ENCODE measurements around the gene MUC5B. TPM values are rescaled to one million over a fixed set of nuclear protein-coding genes. Genes with fewer than 3 reads are reported as not detected.

The MUC5B gene
- total and polyA plus RNA-seq, 11 donors: 0.01 TPM; not detected in 10

DNA sequence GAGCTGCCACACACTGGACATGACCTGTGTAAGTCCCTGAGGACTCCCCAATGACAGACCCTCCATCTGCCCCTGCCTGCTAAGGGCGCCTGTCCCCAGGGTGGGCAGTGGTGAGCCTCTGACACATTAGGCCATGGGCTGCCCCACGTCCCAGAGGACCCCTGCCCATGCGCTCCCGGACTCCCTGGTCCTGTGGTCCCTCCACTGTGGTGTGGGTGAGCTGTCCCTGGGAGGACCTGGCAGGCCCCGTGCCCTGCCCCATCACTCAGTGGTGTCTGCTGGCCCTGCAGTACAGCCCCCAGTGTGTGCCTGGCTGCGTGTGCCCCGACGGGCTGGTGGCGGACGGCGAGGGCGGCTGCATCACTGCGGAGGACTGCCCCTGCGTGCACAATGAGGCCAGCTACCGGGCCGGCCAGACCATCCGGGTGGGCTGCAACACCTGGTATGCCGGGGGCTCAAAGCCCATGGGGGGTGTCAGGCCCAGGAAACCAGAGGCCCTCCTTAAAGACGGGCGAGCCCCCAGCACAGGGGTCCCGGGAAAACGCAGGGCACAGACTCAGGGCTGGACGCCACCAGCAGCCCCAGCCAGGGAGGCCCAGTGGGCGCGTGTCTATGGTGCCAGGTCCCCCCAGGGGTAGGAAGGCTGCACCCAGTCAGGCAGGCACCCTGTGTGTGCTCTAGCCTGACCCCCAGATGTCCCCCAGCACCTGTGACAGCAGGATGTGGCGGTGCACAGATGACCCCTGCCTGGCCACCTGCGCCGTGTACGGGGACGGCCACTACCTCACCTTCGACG, 46.4 kb upstream of the MUC5B start:
- WGBS, 4 donors: 79 to 91% (median 89%) methylated on average over 8 to 32 of the region's 32 CpGs
- Histone ChIP-seq H3K4me3 (no peak overlapping the region), H3K27me3 (peaks cover 0 to 6% (median 0%) of the 10 kb centered on the region in 9 donors), H3K36me3 (no peaks in the 10 kb centered on the region), H3K4me1 (no peaks in the 10 kb centered on the region), H3K27ac (no peak overlapping the region), H3K9me3 (no peaks in the 10 kb centered on the region)
- peak in 3 of 5 donors; percentile 11 to 51 (median 20) for DNase-seq
- ATAC-seq: no peak
- intact Hi-C loops (cut with DNase I): no loop called here
- TF ChIP-seq POLR2A (IDR thresholded peaks at IDR 0.05): no peak
- TF ChIP-seq, protein P1, sequence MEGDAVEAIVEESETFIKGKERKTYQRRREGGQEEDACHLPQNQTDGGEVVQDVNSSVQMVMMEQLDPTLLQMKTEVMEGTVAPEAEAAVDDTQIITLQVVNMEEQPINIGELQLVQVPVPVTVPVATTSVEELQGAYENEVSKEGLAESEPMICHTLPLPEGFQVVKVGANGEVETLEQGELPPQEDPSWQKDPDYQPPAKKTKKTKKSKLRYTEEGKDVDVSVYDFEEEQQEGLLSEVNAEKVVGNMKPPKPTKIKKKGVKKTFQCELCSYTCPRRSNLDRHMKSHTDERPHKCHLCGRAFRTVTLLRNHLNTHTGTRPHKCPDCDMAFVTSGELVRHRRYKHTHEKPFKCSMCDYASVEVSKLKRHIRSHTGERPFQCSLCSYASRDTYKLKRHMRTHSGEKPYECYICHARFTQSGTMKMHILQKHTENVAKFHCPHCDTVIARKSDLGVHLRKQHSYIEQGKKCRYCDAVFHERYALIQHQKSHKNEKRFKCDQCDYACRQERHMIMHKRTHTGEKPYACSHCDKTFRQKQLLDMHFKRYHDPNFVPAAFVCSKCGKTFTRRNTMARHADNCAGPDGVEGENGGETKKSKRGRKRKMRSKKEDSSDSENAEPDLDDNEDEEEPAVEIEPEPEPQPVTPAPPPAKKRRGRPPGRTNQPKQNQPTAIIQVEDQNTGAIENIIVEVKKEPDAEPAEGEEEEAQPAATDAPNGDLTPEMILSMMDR (IDR thresholded peaks at IDR 0.05): no peak

DNA sequence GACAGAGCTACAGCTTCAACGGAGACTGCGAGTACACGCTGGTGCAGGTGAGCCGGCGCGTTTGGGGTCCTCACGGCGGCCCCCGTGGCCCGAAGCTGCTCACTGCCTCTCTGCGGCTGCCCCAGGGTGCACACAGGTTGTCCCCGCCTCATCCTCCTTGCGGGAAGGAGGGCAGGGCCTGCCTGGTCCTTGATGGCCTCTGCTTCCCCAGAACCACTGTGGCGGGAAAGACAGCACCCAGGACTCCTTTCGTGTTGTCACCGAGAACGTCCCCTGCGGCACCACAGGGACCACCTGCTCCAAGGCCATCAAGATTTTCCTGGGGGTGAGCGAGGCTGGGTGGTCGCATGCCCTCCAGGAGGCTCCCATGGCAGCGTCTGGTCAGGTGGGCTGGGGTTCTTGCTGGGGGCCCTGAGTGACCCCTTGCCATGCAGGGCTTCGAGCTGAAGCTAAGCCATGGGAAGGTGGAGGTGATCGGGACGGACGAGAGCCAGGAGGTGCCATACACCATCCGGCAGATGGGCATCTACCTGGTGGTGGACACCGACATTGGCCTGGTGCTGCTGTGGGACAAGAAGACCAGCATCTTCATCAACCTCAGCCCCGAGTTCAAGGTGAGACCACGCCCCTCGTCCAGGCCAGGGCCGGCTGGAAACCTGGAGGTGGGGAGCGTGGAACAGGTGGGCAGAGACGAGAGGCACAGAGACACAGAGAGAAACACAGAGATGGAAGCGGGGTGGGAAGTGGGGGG, 45.7 kb upstream of the MUC5B start:
- Histone ChIP-seq H3K9me3 (no peaks in the 10 kb centered on the region), H3K27me3 (peaks cover 0 to 6% (median 0%) of the 10 kb centered on the region in 9 donors), H3K4me3 (no peak overlapping the region), H3K36me3 (no peaks in the 10 kb centered on the region), H3K4me1 (no peaks in the 10 kb centered on the region), H3K27ac (no peak overlapping the region)
- intact Hi-C loops (cut with DNase I): no loop called here
- no peak for TF ChIP-seq POLR2A (IDR thresholded peaks at IDR 0.05)
- TF ChIP-seq, protein P1 (IDR thresholded peaks at IDR 0.05): no peak
- ATAC-seq (no peak), DNase-seq (peak in 3 of 5 donors; percentile 6 to 40 (median 13))
- WGBS, 4 donors: 86 to 89% (median 88%) methylated on average over 25 to 34 of the region's 34 CpGs

DNA sequence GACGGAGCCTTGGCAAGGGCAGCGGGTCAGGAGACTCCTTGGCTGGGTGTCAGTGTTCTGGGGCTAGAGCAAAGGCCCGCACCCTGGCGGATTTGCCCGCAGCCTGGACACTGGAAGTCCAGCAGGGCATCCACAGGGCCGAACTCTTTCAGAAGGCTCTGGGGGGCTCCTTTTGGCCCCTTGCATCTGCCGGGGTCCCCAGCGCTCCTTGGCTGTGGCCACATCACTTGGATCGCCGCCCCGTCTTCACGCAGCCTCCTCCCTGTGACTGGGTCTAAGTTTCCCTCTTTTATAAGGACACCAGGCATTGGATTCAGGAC, 45.1 kb upstream of the MUC5B start:
- Histone ChIP-seq H3K36me3 (no peaks in the 10 kb centered on the region), H3K4me3 (no peak overlapping the region), H3K4me1 (no peaks in the 10 kb centered on the region), H3K9me3 (no peaks in the 10 kb centered on the region), H3K27ac (no peak overlapping the region), H3K27me3 (peaks cover 0 to 6% (median 0%) of the 10 kb centered on the region in 9 donors)
- 86 to 89% (median 86%) methylated on average over 12 of the region's 12 CpGs for WGBS, 4 donors
- DNase-seq (peak in 1 of 5 donors; percentile 37), ATAC-seq (no peak)
- intact Hi-C loops (cut with DNase I): no loop called here
- TF ChIP-seq POLR2A (IDR thresholded peaks at IDR 0.05): no peak
- TF ChIP-seq, protein P1 (IDR thresholded peaks at IDR 0.05): no peak

DNA sequence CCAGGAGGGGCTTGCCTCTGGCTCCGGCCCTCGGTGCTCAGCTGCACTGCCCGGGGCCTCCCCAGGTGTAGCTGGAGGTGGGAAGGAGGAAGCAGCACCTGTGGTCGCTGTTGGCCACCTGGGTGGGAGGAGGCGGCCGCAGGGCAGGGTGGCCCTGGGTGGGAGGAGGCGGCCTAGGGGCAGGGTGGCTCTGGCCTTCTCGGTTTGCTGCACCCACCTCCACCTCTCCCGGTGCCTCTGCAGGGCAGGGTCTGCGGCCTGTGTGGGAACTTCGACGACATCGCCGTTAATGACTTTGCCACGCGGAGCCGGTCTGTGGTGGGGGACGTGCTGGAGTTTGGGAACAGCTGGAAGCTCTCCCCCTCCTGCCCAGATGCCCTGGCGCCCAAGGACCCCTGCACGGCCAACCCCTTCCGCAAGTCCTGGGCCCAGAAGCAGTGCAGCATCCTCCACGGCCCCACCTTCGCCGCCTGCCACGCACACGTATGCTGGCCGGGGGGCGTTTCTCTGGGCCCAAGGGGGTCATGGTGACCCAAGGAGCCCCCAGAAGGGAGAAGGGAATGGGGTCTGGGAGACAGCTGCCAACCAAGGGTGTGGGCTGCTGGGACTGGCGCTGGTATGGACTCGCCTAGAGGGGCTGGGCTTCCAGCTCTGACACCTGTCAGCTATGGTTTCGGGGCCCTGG, 44.5 kb upstream of the MUC5B start:
- DNase-seq (peak in 3 of 5 donors; percentile 19 to 49 (median 19)), ATAC-seq (no peak)
- no peaks in the 10 kb centered on the region for H3K36me3 ChIP-seq
- TF ChIP-seq, protein P1 (IDR thresholded peaks at IDR 0.05): no peak
- no peak for TF ChIP-seq POLR2A (IDR thresholded peaks at IDR 0.05)
- no peak overlapping the region for H3K4me3 ChIP-seq
- no peaks in the 10 kb centered on the region for H3K9me3 ChIP-seq
- intact Hi-C loops (cut with DNase I): no loop called here
- H3K27me3 ChIP-seq: peaks cover 0 to 6% (median 0%) of the 10 kb centered on the region in 9 donors
- no peak overlapping the region for H3K27ac ChIP-seq
- no peaks in the 10 kb centered on the region for H3K4me1 ChIP-seq
- WGBS, 4 donors: 79 to 86% (median 82%) methylated on average over 22 to 31 of the region's 31 CpGs

Data from heart left ventricle (tissue), 16 donors.